GM12878 (cell line): ENCODE data around the gene MBD5.

Source experiments
- ATF7 ChIP-seq: fragments of 450-650 bp; IDR thresholded peaks from 2 replicates; pipeline ENCODE4 v1.6.1; 2016; ENCODE audit warnings: low read depth, mild to moderate bottlenecking
- TF ChIP-seq, protein P1 (sequence below), 3 experiments: IDR thresholded peaks in 2 of 3; conservative IDR thresholded peaks in 1 of 3; 2 replicates each; pipeline ENCODE4 v1.5.1; 2011; ENCODE audit warnings: low read depth in 3 of 3, low read length in 3 of 3, mild to moderate bottlenecking in 3 of 3, control low read depth in 2 of 3, moderate library complexity in 2 of 3, inconsistent platforms in 1 of 3, mixed read lengths in 1 of 3; ENCODE audit not compliant: control insufficient read depth in 2 of 3, insufficient read depth in 1 of 3; ENCODE audit errors: extremely low read depth in 1 of 3

DNA sequence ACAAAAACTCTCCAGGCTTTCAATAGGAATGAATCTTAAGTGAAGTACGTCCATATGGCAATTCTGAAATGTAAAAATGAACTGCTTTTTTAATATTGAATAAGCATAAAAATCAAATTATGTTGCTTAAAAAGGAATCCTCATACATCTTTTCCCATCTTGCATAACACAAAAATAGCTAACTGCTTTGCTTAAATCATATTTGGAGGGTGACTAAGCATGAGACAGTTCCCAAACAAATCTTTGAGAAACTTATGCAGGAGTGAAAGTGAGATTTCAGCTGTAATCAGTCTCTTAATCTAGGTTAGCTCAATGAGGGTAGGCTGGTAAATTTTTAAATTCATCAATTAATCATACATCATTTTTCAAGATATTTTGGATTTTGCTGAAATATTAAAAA, 111.5 kb downstream of the MBD5 start:
- TF ChIP-seq, protein P1, sequence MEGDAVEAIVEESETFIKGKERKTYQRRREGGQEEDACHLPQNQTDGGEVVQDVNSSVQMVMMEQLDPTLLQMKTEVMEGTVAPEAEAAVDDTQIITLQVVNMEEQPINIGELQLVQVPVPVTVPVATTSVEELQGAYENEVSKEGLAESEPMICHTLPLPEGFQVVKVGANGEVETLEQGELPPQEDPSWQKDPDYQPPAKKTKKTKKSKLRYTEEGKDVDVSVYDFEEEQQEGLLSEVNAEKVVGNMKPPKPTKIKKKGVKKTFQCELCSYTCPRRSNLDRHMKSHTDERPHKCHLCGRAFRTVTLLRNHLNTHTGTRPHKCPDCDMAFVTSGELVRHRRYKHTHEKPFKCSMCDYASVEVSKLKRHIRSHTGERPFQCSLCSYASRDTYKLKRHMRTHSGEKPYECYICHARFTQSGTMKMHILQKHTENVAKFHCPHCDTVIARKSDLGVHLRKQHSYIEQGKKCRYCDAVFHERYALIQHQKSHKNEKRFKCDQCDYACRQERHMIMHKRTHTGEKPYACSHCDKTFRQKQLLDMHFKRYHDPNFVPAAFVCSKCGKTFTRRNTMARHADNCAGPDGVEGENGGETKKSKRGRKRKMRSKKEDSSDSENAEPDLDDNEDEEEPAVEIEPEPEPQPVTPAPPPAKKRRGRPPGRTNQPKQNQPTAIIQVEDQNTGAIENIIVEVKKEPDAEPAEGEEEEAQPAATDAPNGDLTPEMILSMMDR (IDR thresholded peaks at IDR 0.05 in 2 of 3, conservative IDR thresholded peaks at IDR 0.05 in 1 of 3; ENCODE audit: control insufficient read depth in 2 of 3, extremely low read depth in 1 of 3, insufficient read depth in 1 of 3, low read depth in 3 of 3, low read length in 3 of 3): no peak
- TF ChIP-seq ATF7: no peak
